Naive B cell (primary cell): ENCODE data around the gene WSCD2. TPM values are rescaled to one million over a fixed set of nuclear protein-coding genes. Genes with fewer than 3 reads are reported as not detected.
A peak's percentile ranks its signal among the peaks of the same experiment; 100 is the strongest.

Source experiments
- ATAC-seq, 2 donors: fragments of 150-1000 bp; cut with Tn5 transposase; 2 replicates each; pipeline ENCODE4 v1.10.0; 2021; ENCODE audit warnings: low read depth in 2 of 2, mild to moderate bottlenecking in 2 of 2, moderate library complexity in 2 of 2
- DNase-seq: peaks from one replicate; pipeline ENCODE4 v3.0.0; 2022
- H3K27ac Mint-ChIP-seq, 6 donors: one replicate each; pipeline ENCODE4 v1.8.0; 2020 to 2022; ENCODE audit warnings: mild to moderate bottlenecking in 6 of 6, mixed read lengths in 6 of 6, moderate library complexity in 5 of 6, inconsistent platforms in 2 of 6
- H3K27me3 Mint-ChIP-seq, 3 donors: one replicate each; pipeline ENCODE4 v1.8.0; 2021 to 2022; ENCODE audit warnings: mixed read lengths in 3 of 3, mild to moderate bottlenecking in 1 of 3
- H3K36me3 Mint-ChIP-seq, 2 donors: one replicate each; pipeline ENCODE4 v1.8.0; 2020 to 2022; ENCODE audit warnings: mixed read lengths in 2 of 2, inconsistent platforms in 1 of 2, mild to moderate bottlenecking in 1 of 2
- H3K4me1 Mint-ChIP-seq, 3 donors: one replicate each; pipeline ENCODE4 v1.8.0; 2020 to 2022; ENCODE audit warnings: mixed read lengths in 3 of 3, inconsistent platforms in 1 of 3, mild to moderate bottlenecking in 1 of 3, moderate library complexity in 1 of 3
- H3K4me3 Mint-ChIP-seq, 8 donors: one replicate each; pipeline ENCODE4 v1.8.0; 2020 to 2022; ENCODE audit warnings: mild to moderate bottlenecking in 8 of 8, mixed read lengths in 8 of 8, moderate library complexity in 8 of 8, inconsistent platforms in 2 of 8
- H3K9me3 Mint-ChIP-seq, 7 donors: one replicate each; pipeline ENCODE4 v1.8.0; 2020 to 2022; ENCODE audit warnings: mixed read lengths in 7 of 7, mild to moderate bottlenecking in 5 of 7, inconsistent platforms in 2 of 7, moderate library complexity in 1 of 7
- polyA plus RNA-seq, 6 donors: library from polyadenylated mRNA; unstranded; fragments of 300-500 nt; fragmentation: Illumina TruSeq; gene quantifications; one replicate each; pipeline ENCODE4 v1.2.3, GENCODE V29; 2021; ENCODE audit warnings: low read depth in 6 of 6

Gene WSCD2
- polyA plus RNA-seq, 6 donors from 2014 or later: 0.13 to 0.53 TPM; not detected in 4

- Mint-ChIP-seq H3K4me1 (no peaks in the 10 kb centered on the region), H3K27me3 (peaks cover 11 to 22% (median 17%) of the 10 kb centered on the region in 3 donors), H3K36me3 (no peaks in the 10 kb centered on the region), H3K9me3 (peaks cover 4 to 14% (median 11%) of the 10 kb centered on the region in 7 donors), H3K27ac (no peak overlapping the region), H3K4me3 (no peak overlapping the region)
- ATAC-seq (no peak), DNase-seq (no peak)
Observed at GRCh38 chr12:108266131-108266530, 137.0 kb downstream of the WSCD2 start.

GRCh38 chr12:108267450-108267849, 138.4 kb downstream of the WSCD2 start:
- Mint-ChIP-seq H3K4me1 (no peaks in the 10 kb centered on the region), H3K9me3 (peaks cover 0 to 9% (median 4%) of the 10 kb centered on the region in 7 donors), H3K27me3 (peaks cover 11 to 22% (median 17%) of the 10 kb centered on the region in 3 donors), H3K27ac (no peak overlapping the region), H3K36me3 (no peaks in the 10 kb centered on the region), H3K4me3 (no peak overlapping the region)
- DNase-seq: no peak
- no peak for ATAC-seq

GRCh38 chr12:108268397-108268796, 139.3 kb downstream of the WSCD2 start:
- no peak for DNase-seq

GRCh38 chr12:108269224-108269623, 140.1 kb downstream of the WSCD2 start:
- ATAC-seq (no peak), DNase-seq (no peak)
- Mint-ChIP-seq H3K27me3 (peaks cover 11 to 18% (median 17%) of the 10 kb centered on the region in 3 donors), H3K27ac (no peak overlapping the region), H3K36me3 (no peaks in the 10 kb centered on the region), H3K4me1 (no peaks in the 10 kb centered on the region), H3K4me3 (no peak overlapping the region), H3K9me3 (peaks cover 0 to 9% (median 2%) of the 10 kb centered on the region in 7 donors)

More at GRCh38 chr12:108268397-108268796, 139.3 kb downstream of the WSCD2 start:
- Mint-ChIP-seq H3K4me3 (no peak overlapping the region), H3K9me3 (peaks cover 0 to 9% (median 2%) of the 10 kb centered on the region in 7 donors), H3K27ac (no peak overlapping the region), H3K27me3 (peaks cover 11 to 21% (median 17%) of the 10 kb centered on the region in 3 donors), H3K4me1 (no peaks in the 10 kb centered on the region), H3K36me3 (no peaks in the 10 kb centered on the region)
- ATAC-seq: no peak

- H3K4me1 Mint-ChIP-seq: no peaks in the 10 kb centered on the region
- no peaks in the 10 kb centered on the region for H3K36me3 Mint-ChIP-seq
- peaks cover 6 to 11% (median 8%) of the 10 kb centered on the region in 3 donors for H3K27me3 Mint-ChIP-seq
- DNase-seq: no peak
- peaks cover 0 to 15% (median 2%) of the 10 kb centered on the region in 7 donors for H3K9me3 Mint-ChIP-seq
- no peak overlapping the region for H3K4me3 Mint-ChIP-seq
- H3K27ac Mint-ChIP-seq: no peak overlapping the region
- no peak for ATAC-seq
Observed at GRCh38 chr12:108270035-108270848, 141.2 kb downstream of the WSCD2 start.

DNA sequence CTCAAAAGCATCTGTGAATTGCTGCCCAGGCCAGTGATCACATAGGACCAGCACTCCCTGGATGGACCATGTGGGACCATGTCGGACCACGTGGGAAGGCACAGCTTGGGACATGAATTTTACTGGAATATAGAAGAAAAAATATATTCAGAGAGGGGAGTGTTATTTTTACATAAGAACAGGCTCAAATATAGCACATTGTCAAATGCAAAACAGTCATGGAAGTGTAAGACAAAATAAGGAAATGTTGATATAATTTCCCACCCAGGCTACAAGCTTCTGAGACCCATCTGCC, 141.7 kb downstream of the WSCD2 start:
- ATAC-seq (no peak), DNase-seq (no peak)
- no peaks in the 10 kb centered on the region for H3K4me1 Mint-ChIP-seq
- H3K27ac Mint-ChIP-seq: peak overlapping the region in 1 of 6 donors; percentile 69
- peaks cover 0 to 10% (median 0%) of the 10 kb centered on the region in 7 donors for H3K9me3 Mint-ChIP-seq
- H3K27me3 Mint-ChIP-seq: peaks cover 5 to 10% (median 6%) of the 10 kb centered on the region in 3 donors
- no peak overlapping the region for H3K4me3 Mint-ChIP-seq
- no peaks in the 10 kb centered on the region for H3K36me3 Mint-ChIP-seq

DNA sequence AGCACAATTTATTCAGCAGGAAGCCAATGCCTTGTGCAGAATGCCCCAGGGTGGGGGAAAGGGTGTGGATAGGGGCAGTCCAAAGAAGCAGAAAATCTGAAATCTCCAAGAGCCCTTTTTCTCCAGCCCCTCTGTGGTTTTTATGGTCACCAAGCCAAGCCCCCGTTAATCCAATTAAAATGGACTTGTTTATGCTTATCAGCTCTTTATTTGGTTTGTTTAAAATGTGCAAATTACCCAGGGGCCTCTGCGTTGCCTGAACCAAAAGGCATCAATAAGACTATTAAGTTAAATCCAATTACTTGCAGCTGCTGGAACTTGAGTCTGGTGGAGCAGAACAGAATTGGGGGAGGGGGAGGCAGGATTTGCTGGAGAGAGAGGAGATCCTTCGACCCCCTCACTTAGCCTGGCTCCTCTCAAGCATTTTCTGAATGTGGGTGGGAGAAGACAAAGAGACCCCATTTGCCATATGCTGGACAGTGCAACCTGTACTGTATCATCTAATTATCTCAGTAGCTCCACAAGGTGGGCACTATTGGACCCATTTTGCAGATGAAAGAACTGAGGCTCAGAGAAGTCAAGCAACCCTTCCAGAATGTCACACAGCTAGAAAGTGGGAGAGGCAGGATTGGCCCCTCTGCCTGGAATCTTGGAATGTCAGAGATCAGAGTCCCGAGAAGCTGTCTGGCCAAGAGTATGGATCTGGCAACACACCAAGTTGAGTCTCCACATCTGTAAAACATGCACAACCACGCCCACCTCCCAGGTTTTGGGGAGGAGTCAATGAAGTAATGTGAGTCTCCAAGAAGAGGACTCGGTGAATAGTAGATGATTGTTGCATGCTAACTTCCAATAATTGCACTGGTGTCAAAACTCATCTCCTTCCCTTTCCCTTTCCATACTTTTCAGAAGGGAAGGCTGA, 143.1 kb downstream of the WSCD2 start:
- ATAC-seq: no peak
- Mint-ChIP-seq H3K27me3 (peaks cover 0 to 5% (median 0%) of the 10 kb centered on the region in 3 donors), H3K36me3 (no peaks in the 10 kb centered on the region), H3K4me3 (no peak overlapping the region), H3K27ac (no peak overlapping the region), H3K9me3 (peaks cover 0 to 8% (median 0%) of the 10 kb centered on the region in 7 donors), H3K4me1 (no peaks in the 10 kb centered on the region)
- no peak for DNase-seq

GRCh38 chr12:108273217-108273616, 144.1 kb downstream of the WSCD2 start:
- no peak overlapping the region for H3K4me3 Mint-ChIP-seq
- no peak overlapping the region for H3K27ac Mint-ChIP-seq
- no peaks in the 10 kb centered on the region for H3K36me3 Mint-ChIP-seq
- H3K27me3 Mint-ChIP-seq: peaks cover 0 to 9% (median 0%) of the 10 kb centered on the region in 3 donors
- ATAC-seq (no peak), DNase-seq (no peak)
- H3K9me3 Mint-ChIP-seq: peaks cover 0 to 8% (median 2%) of the 10 kb centered on the region in 7 donors
- peaks cover 0 to 8% (median 0%) of the 10 kb centered on the region in 3 donors for H3K4me1 Mint-ChIP-seq

GRCh38 chr12:108277613-108278012, 148.5 kb downstream of the WSCD2 start:
- Mint-ChIP-seq H3K9me3 (peaks cover 0 to 8% (median 2%) of the 10 kb centered on the region in 7 donors), H3K27me3 (peaks cover 6 to 20% (median 17%) of the 10 kb centered on the region in 3 donors), H3K4me3 (no peak overlapping the region), H3K4me1 (peaks cover 0 to 9% (median 2%) of the 10 kb centered on the region in 3 donors), H3K36me3 (no peaks in the 10 kb centered on the region), H3K27ac (no peak overlapping the region)
- ATAC-seq (no peak), DNase-seq (no peak)

DNA sequence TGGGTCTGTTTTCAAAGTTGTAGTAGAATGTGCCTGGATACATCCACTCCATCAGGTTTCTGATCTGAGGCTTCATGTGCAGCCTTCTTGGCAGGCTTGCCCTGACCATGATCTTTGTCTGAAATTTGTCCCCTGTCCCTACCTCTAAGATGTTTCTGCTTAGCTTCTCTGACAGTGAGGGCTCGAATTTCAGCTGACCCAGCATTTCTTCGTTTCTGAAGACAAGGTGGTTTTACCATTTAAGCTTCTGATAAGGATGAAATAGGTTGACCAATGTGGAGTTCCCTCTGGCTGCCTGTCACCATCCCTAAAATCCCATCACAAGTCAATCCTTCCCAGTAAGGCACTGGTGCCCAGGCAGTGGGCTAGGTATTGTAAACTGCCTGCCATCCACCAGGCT, 153.1 kb downstream of the WSCD2 start:
- H3K4me3 Mint-ChIP-seq: no peak overlapping the region
- H3K4me1 Mint-ChIP-seq: peaks cover 0 to 9% (median 2%) of the 10 kb centered on the region in 3 donors
- H3K27ac Mint-ChIP-seq: no peak overlapping the region
- peaks cover 0 to 4% (median 0%) of the 10 kb centered on the region in 7 donors for H3K9me3 Mint-ChIP-seq
- DNase-seq (no peak), ATAC-seq (no peak)
- H3K27me3 Mint-ChIP-seq: peaks cover 19 to 30% (median 20%) of the 10 kb centered on the region in 3 donors
- H3K36me3 Mint-ChIP-seq: no peaks in the 10 kb centered on the region

DNA sequence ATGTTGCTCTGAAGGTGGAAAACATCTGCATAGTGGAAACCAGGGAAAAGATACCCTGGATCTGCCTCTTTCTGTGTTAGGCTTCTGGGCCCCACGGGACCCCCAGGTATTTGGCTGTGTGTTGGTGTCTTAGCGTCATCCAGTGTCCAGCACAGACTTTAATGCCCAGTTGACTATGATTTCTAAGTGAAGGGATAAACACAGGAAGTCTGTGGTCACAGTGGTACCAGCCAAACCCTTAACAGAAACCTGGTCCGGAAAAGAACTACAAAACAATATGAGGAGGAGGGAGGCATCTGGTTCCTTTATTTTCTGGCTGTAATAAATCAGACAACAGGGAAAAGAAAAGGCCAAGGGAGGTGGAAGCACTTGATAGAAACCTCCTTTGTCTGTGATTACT, 153.6 kb downstream of the WSCD2 start:
- ATAC-seq (no peak), DNase-seq (no peak)
- H3K36me3 Mint-ChIP-seq: no peaks in the 10 kb centered on the region
- H3K27me3 Mint-ChIP-seq: peaks cover 20 to 30% (median 23%) of the 10 kb centered on the region in 3 donors
- peaks cover 0 to 7% (median 2%) of the 10 kb centered on the region in 3 donors for H3K4me1 Mint-ChIP-seq
- H3K9me3 Mint-ChIP-seq: peaks cover 0 to 3% (median 0%) of the 10 kb centered on the region in 7 donors
- no peak overlapping the region for H3K4me3 Mint-ChIP-seq
- no peak overlapping the region for H3K27ac Mint-ChIP-seq

- Mint-ChIP-seq H3K4me1 (peaks cover 0 to 2% (median 0%) of the 10 kb centered on the region in 3 donors), H3K27me3 (peaks cover 20 to 31% (median 23%) of the 10 kb centered on the region in 3 donors), H3K4me3 (no peak overlapping the region), H3K36me3 (no peaks in the 10 kb centered on the region), H3K27ac (no peak overlapping the region), H3K9me3 (peaks cover 0 to 2% (median 0%) of the 10 kb centered on the region in 7 donors)
- no peak for DNase-seq
- no peak for ATAC-seq
Observed at GRCh38 chr12:108284163-108284562, 155.1 kb downstream of the WSCD2 start.

DNA sequence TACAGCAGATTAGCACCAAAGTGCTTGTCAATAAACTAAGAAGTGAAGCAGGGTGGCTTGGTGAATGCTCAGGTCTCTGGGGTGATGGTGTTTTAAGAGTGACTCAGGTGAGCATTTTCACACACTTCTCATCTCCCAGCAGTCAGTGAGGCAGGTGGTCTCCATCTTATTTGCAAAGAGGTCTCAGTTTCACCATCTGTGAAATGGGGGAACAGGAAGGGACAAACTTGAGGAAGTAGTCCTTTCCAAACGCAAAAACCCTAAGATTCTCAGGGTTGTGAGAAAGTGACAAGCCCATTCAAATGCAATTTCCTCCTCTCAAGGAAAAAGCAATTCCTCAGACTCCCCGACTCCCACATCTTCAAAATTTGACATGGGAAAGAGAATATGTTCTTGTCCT, 155.9 kb downstream of the WSCD2 start:
- DNase-seq: no peak
- peaks cover 0 to 2% (median 0%) of the 10 kb centered on the region in 7 donors for H3K9me3 Mint-ChIP-seq
- no peak overlapping the region for H3K4me3 Mint-ChIP-seq
- H3K36me3 Mint-ChIP-seq: no peaks in the 10 kb centered on the region
- no peak for ATAC-seq
- H3K27ac Mint-ChIP-seq: no peak overlapping the region
- peaks cover 12 to 31% (median 29%) of the 10 kb centered on the region in 3 donors for H3K27me3 Mint-ChIP-seq
- peaks cover 0 to 2% (median 0%) of the 10 kb centered on the region in 3 donors for H3K4me1 Mint-ChIP-seq
